G401.6 (cell line): ENCODE results near the gene UPK3A.

Experiments
- FAIRE-seq: peaks from 2 replicates; lab custom pipeline; 2012; peaks lifted over from hg19 to GRCh38; lab: Jason Lieb, UNC

UPK3A gene

DNA sequence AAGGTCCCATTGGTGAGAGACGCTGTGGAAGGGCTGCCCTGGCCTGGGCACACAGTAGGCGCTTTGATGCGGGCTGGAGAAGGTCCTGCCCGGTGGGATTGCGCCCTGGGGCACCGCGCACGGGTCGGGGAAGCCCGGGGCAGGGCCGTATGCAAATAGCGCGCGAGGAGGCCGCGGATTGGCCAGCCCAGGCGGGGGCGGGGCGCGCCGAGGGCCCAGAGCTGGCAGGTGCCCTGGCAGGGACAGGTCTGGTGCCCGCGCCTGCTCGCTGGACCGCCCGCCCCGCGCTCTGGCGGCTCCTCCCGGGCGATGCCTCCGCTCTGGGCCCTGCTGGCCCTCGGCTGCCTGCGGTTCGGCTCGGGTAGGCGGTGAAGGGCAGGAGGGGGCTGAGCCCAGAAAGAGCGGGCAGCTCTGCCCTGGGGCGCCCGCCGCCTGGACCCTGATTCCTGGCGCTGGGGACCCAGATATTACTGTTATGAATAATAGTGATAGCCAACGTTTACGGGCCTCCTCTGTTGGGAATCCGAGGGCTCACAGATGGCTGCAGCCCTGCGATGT lies at the start of gene UPK3A:
Gene UPK3A, plus strand, starts transcription at position 245 of the 558 bp plus-strand sequence. Its CDS starts 65 bp downstream, at position 310.
- FAIRE-seq, result no peak

DNA sequence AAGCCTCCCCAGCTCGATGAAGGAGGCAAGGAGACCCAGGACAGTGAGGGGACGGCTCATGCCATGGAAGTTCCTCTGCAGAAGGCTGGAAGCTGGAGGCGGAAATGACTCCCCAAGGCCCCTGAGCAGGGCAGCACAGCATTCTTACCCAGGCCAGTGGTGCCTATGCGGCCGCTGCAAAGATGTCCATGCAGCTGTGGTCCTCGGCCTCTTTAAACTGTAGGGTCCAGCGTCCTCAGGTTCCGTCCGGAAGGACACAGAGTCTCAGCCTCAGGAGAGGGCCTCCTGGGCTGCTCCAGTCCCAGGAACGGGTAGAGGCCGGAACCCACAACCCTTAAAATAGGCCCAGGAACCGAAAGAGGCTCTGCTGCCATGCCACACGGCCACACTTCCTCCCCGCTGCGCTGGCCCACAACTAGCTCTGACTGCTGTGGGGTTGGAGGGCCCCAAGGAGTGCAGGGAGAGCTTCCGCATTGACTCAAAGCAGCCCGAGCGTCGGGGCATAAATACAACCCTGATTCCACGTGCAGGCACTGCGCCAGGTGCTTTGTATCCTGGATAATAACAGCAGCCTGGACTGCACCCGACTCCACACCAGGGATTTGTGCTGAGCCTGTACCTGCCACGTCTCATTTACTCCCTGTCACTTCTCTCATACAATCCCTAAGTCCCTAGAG lies 49.5 kb upstream of the UPK3A start:
- no peak for FAIRE-seq

DNA sequence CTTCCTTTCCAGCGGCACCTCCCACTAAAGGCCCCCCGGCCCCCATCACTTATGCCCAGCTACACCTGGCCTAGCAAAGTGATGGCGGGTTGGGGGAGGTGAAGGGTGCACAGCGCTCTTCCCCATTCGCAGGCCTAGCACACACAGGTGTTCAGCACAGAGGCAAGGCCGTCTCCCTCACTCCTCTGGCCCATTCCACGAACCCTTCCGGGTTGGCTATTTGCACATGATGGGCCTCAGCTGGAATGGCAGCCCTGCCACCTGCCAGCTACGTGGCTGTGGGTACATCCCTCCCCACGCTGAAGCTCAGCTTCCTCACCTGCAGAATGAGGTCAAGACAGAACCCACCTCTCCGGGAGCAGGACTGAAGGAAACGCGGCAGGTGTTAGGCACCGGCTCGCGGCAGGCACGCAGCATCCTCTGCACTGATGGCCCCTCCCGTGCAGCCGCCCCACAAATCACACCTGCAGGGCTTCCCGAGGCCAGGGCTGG lies 48.9 kb upstream of the UPK3A start:
- no peak for FAIRE-seq

DNA sequence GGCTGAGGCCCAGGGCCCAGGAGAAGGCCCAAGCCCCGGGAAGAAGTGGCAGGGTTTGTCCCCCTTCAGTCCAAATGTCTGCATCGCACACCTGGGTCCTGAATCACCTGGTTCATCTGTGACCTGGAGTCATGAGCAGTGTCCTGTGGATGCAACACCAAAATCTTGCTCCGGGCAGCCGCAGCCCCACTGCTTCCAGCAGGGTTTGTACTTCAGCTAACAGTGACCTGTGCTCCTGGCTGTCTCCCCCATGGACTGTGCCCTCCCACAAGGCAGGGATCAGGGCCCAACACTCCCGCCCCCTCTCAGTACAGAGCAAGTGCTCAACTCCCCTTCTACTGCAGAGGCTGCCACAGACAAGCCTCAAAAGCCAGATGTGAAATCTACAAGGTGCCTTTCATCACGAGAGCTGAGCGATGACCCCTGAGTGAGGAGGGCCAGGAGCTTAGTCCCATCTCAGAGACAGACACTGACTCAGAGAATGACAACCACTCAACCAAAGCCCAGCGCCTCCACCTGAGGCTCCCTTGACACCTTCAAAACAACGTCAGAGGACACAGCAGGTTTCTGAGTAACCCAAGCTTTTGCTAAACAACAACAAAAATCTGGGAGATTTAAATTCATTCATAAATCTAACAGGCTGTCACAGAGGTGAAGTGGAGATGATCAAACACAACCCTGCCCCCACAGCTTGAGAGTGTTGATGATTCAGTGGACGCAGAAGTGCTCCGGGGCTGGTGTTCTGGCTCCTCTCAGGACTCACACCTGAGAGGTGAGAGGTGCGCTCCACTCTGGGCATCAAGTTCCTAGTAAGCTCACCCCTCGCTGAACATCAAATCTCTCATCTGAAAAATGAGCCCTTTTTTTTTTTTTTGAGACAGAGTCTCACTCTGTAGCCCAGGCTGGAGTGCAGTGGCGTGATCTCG lies 47.4 kb upstream of the UPK3A start:
- FAIRE-seq, result no peak

DNA sequence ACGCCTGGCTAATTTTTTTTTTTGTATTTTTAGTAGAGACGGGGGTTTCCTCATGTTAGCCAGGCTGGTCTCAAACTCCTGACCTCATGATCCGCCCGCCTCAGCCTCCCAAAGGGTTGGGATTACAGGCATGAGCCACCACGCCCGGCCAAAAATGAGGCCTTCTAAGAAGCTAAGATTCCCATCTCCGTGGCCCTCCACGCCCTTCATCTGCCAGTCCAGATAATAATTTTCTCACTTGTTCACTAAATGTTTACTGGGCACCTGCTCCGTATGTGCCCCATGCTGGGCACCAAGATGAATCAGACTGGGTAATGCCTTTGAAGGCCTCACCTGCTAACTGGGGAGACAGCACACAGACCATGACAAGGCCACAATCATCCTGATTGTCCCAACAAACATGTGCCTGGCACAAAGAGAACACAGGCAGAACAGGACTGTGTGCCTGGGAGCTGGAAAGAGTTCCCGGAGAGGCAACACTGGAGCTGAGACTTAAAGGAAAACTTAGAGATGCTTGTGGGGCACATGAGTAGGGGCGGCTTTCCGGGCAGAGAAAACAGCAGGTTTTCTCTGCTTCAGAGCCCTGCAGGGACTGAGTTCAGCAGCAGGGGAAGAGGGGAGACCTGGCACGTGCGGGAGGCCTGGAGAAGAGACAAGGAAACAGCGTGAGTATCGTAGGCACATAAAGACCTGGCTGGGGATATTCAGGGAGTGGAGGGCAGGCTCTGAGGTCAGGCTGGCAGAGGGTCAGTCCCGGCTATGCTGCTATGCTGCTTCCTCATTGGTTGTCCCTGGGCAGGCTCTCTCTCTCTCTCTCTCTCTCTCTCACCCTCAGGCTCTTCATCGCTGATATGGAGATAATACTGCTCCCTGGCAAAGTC lies 46.4 kb upstream of the UPK3A start:
- FAIRE-seq, result no peak

DNA sequence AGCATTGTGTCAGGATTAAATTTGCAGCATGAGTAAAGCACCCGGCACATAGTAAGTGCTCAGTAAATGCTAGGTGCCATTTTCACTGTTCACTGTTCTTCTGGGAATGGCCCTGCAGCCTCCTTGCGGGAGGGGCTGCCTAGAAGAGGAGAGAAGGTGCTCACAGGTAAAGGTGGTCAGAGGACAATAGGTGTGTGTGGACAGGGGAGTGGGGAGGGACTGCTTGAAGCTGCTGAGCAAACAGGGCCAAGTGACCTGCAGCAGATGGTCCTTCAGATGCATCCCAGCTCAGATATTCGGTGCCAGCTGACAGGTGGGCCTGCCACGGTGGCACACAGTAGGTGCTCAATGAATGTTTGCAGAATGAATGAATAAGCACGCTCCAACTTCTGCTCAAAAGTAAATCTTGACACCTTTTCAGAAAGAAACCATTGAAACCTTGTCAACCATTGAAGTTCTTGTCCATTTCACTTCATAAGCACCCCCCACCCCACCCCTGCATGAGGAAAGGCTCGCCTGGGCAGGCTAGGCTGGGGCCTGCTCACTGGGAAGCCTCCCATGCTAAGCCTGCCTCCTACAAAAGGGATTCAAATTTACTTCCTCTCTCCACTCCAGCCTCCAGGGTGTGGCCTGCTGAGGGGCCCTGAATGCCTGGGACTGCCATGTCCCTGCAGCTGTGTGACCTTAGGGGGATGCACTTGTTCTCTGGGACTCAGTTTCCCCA lies 45.6 kb upstream of the UPK3A start:
- no peak for FAIRE-seq

DNA sequence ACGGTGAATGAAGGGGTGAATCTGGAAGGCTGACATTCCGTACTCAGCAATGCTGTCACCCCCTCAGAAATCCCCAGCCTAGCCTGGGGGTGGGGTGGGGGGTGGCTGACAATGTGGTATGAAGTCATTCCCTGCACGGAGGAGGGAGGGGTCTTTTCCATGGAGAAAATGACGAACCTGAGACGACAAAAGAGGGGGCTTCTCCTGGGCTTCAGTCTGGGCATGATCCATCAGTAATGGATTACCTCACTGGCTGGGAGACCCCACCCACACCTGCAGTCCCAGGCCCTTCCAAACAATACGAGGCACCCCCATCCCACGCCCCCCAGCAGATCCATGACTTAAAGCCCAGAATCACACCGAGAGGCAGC lies 45.1 kb upstream of the UPK3A start:
- FAIRE-seq, result no peak

DNA sequence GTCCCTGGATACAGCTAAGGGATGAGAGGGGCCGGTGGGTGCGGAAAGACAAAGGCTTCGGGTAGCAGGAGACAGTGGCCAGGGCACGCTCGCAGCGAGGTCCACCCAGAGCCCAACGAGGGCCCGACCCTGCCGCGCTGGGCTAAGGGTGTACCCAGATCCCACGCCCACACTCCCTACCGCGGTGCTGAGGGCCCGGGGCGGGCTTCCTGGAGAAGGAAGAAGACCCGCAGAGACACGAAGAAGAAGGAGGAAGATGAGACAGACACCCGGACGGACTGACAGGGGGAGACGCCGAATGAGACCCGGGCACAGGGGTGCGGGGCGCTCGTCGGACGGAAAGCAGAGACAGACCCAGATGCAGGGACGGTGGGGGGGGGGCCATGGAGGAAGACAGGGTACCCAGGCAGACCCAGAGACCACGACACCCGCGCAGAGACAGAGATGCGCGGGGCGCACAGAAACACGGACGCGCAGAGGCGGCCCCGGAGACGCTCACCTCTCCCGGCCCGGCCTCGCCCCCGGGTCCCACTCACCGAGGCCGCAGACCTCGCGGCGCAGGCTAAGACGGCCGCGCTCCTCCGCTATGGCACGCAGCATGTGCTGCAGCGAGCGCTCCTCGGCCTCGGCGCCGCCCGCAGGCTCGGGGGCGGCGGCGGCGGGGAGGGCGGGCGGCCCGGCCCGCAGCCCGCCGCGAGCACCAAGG lies 44.5 kb upstream of the UPK3A start:
- no peak for FAIRE-seq

DNA sequence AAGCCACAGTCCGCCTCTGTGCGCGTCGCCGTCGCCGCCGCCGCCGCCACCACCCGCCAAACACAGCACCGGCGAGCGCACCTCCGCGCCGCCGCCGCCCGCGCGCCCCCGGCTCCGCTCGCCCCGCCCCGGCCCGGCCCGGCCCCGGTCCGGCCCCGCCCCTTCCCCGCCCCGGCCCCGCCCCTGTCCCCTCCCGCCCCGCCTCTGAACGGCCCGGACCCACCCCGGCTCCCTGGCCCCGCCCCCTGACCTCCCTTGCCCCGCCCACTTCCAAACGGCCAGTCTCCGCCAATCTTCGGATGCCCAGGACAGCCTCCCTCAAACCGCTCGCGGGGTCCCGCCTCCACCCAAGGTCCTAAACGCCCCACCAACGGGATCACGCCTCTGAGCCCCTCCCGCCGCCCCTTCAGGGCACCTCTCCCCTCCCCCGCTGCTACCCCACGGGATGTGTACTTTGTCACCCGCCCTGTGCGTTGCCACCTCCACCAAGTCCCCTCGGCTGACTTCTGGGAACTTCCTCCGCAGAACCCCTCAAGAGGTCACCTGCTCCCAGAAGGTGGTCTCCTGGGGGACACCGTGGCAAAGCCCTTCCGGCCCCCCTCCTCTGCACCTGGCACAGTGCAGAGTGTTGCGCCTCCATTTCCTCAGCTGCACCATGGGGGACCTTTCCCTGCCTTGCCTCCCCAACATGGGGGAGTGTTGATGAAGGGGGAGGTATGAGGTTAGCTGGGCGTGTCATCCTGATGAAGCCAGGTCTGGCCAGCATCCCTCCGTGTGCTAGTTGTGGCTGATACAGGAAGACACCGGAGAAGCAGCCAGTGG lies 43.7 kb upstream of the UPK3A start, which contains the start of gene KIAA0930:
Gene KIAA0930, minus strand, starts transcription at position 85 of the 822 bp plus-strand sequence. CDS start 191 bp downstream, outside the sequence.
- no peak for FAIRE-seq

DNA sequence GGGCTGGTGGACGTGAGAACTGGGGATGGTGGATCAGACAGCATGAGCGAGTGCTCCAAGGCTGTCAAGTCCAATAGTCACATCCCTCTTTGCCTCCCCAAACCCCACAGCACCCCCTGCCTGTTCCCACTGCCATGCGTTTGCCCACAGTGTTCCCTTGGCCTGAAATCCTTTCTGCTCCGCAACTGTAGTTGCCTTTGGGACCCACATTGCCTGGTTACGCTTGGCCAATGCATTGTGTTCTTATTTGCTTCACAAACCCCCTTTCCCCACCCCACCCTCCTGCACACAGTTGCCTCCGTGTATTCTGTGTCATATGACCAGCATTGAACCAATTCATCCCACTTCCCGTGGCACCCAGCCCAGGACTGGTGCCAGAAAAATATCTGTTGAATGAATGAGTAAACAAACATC lies 42.0 kb upstream of the UPK3A start:
- no peak for FAIRE-seq

DNA sequence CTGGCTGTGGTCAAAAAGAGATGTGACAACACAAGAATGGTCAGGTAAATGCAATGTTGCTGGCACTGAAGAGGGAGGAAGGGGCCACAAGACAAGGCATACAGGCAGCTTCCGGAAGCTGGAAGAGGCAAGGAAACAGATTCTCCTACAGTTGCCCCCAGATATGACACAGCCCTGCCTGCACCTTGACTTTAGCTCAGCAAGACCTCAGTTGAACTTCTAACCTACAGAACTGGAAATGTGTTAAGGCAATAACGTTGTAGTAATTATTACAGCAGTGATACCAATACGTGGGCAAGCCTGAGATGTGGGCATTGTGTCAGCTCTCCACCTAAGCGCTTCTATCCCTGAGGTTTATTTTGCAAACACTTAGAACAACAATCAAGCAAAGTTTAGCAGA lies 39.8 kb upstream of the UPK3A start:
- FAIRE-seq, result no peak

DNA sequence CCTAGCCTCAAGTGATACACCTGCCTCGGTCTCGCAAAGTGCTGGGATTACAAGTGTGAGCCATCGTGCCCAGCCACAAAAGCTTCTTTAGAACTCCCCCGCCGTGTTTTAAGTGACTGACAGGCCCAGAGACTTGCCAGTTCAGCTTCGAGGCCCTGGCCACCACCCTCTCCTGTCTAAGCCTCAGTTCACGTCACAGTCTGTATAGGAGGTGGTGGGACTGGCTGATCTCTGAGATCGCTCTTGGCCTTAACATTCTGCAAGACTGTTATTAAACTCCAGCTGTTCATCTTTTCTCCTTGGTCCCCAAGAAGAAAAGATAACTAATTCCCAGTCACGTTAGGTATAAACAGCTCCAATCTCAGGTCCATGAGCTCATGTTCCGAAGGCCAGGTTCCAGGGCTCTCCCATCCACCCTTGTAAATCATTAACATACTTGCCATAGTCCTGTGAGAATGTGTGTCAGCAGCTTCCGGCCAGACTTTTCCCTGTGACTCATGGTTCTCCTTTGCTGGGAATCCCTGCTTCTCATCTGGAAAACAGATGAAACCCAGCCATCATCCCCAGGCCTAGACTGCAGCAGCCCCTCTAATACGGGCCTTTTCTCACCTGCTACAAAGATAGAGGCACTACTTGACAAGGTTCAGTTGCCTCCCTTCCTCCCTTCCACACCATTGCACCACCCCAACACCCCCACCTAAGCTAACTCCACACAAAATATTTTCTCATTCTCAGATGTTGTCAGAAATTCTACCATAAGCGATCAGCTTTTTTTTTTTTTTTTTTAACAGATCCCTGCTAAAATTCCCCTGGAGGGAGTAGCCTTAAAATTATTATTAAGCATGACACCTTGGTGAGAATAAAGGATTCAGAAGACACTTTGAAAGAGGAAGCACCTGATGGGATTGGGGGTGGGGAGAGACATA lies 38.4 kb upstream of the UPK3A start:
- FAIRE-seq, result peak; percentile 19

DNA sequence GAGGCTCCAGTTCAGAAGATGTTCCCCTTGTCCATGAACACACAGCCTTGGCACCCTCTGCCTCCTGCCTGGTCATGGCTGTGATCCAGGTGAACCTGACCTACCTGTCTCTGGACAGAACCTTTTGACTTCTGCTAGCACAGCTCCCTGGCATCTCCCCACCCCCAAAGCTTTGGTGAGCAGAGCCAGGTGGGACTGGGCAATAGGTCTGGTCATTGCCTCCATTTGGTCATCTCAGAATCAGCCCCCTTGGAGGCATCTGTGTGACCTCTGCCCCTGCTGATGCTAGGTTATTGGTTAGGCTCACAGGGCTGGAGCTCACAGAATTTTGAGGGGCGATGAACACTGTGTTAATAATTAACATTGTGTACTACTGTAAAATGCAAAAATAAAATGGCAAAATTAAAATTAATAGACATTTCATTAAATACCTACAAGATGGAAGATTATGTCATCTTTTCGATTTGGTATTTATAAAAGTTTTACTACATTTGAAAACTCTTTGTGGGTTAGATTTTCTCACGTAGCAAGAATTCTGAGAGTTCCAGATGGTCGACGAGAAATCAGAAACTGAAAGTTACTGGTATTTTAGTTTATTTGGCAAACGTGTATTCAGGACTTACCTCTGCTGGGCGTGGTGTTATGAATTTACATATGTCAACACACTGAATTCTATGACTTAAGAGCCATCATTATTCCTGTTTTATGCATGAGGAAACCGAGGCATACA lies 35.8 kb upstream of the UPK3A start:
- no peak for FAIRE-seq

DNA sequence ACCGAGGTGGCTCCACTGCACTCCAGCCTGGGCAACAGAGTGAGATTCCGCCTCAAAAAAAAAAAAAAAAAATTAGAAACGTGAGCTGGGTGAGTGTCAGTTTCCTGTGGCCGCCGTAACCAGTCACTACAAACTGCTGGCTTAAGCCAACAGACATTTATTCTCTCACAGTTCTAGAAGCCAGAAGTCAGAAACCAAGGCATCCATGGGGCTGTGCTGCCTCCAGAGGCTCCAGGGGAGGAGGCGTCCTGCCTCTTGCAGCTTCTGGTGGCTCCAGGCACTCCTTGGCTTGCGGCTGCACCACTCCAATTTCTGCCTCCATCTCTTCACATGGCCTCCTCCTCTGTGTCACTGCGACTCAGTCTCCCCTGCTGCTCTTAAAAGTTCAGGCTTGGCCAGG lies 32.9 kb upstream of the UPK3A start:
- FAIRE-seq, result no peak

DNA sequence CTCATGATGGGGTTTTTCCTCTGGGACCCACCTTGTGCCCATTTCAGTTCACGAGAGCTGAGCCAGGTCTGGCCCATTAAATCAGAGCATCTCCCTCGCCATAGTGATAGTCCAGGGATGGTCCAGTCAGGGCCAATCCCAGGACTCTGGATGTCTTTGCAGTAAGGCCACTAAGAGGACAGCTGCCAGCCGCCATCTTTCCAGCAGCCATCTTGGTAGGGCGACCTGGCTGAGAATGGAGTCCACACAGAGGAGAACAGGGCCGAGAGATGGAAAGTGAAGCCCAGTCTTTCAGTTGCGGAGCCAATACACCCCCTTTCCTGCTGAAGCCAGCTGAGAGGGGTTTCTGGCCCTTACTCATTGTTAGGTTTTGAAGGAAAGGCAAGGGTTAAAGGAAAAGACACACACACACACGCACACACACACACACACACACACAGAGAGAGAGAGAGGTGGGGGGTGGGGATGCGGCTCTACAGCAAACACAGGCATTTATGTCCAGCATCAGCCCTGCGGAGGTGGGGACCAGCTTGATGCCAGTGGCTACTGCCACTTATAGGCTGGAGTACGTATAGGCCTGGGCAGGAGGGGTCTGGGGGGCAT lies 31.6 kb upstream of the UPK3A start:
- no peak for FAIRE-seq

DNA sequence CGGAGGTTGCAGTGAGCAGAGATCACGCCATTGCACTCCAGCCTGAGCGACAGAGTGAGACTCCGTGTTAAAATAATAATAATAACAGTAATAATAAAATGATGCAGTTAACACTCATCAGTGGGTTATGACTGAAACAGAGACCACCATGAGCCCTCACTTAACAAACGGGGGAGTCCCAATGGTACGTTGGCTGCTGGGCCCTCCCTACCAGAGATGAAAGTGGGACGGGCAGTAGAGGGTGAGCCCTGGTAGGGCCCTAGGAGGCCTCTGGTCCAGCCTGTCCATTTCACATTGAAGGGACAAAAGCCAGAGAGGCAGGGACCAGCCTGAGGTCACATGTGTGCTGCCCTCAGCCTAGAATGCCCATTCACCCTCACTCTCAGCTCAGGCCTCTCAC lies 30.4 kb upstream of the UPK3A start:
- no peak for FAIRE-seq

DNA sequence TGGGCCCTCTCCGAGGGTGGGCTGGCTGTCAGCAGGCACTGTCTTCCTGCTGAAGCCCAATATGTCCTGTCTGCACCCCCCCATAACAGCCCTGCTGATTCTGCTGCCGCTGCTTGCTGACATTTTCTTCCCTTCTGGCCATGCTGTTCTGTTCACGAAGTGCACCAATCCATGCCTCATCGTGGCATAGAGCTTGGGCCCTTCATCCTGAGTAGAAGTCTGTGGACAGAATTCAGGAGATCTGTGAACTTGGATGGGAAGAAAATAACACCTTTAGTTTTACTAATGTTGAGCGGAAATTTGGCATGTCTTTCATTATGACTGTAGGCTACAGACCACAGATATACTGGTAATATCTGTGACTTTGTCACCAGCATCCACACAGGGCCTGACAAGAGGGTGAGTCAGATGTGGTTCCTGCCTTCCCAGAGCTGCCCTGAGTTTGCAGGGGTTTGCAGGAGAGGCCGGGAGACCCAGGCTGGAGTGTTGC lies 29.9 kb upstream of the UPK3A start:
- FAIRE-seq, result no peak
